GM12801 (cell line): ENCODE results near the gene MAP7.

Source experiments
- TF ChIP-seq, protein P1 (sequence below): IDR thresholded peaks from one replicate; pipeline ENCODE4 v1.5.1; 2011; ENCODE audit warnings: control low read depth; ENCODE audit not compliant: insufficient read length; ENCODE audit errors: extremely low read depth

The MAP7 gene

DNA sequence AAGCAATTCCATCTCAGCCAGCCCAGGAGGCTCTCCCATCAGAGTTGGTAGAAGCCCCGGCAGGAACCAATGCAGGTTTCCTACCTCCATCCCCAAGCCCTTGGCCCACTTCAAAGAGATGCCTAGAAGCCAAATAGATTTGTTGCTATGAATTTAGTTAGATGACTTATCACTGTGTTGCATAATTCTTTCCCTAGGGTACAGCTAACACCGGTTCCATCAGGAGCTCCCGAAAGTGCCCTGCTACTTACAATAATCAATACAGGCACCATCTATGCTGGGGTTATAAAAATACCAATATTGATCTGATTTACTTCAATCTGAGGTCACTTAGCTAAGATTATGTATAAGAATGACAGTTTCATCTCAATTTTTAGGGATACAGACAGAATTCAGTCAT lies 113.0 kb downstream of the MAP7 start:
- TF ChIP-seq, protein P1, sequence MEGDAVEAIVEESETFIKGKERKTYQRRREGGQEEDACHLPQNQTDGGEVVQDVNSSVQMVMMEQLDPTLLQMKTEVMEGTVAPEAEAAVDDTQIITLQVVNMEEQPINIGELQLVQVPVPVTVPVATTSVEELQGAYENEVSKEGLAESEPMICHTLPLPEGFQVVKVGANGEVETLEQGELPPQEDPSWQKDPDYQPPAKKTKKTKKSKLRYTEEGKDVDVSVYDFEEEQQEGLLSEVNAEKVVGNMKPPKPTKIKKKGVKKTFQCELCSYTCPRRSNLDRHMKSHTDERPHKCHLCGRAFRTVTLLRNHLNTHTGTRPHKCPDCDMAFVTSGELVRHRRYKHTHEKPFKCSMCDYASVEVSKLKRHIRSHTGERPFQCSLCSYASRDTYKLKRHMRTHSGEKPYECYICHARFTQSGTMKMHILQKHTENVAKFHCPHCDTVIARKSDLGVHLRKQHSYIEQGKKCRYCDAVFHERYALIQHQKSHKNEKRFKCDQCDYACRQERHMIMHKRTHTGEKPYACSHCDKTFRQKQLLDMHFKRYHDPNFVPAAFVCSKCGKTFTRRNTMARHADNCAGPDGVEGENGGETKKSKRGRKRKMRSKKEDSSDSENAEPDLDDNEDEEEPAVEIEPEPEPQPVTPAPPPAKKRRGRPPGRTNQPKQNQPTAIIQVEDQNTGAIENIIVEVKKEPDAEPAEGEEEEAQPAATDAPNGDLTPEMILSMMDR: no peak

DNA sequence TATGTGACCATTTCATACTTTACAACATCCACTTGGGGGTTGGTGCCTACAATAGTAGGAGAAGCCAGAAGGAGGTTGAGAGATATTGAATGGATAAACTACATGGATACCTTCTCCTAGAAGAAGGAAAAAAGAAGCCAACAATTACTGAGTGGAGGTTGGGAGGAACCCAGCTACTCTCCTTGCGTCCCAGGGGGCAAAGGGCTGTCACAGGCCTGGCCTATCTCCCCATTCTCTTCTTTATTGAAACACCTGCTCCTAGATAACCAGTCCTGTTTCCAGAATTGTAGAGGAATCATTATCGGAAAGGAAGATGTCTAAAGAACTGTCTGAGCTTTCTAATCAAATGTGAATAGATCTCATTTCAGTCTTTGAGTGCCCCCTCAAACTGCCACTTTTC lies 115.1 kb downstream of the MAP7 start:
- TF ChIP-seq, protein P1: no peak

DNA sequence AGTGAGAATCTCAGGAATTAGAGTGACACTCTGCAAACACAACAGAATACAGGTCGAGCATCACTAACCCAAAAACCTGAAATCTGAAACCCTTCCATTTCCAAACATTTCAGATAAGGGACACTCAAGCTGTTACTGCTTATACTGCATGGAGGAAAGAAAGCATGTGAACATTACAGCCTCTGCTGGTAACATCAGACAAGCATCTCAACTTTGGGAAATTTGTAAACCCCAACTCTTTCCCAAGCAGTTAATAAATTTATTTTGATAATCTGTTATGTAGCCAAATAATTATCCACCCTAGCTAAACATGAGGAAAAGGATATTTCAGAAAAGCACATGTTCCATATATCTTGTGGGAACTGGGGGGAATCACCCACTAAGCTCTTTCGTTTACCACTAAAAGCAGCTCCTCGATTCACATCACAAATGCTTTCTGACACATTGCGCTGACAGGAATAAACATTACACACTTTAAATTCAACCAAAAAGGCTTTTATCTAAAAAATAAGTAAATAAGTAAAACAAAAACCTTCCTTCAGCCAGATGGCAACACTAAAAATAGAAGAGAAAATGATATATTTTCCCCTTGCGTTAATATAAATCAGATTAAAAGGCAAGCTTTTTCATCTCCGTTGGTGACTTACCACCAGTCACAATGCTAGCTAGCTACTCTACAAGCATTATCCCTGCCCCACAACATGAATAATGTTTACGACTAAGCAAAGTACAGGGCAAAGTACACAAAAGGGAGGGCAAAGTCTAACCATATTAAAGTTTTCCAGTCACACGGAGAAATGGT lies 120.8 kb downstream of the MAP7 start:
- TF ChIP-seq, protein P1: no peak

DNA sequence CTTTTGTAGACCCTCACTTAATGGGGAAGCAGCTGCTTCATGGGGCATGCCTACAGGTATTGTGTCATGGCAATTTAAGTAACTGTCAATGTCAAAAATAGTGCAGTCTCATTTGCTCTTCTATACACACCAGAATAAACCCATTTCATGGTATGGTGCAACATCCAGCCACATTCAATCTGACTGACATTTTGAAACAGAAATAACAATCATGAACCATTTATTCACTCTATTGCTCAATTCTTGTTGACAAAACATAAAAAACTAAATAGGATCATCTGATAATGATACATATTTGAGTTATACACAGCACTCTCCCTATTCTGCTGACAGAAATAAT lies 122.9 kb downstream of the MAP7 start:
- TF ChIP-seq, protein P1: no peak

DNA sequence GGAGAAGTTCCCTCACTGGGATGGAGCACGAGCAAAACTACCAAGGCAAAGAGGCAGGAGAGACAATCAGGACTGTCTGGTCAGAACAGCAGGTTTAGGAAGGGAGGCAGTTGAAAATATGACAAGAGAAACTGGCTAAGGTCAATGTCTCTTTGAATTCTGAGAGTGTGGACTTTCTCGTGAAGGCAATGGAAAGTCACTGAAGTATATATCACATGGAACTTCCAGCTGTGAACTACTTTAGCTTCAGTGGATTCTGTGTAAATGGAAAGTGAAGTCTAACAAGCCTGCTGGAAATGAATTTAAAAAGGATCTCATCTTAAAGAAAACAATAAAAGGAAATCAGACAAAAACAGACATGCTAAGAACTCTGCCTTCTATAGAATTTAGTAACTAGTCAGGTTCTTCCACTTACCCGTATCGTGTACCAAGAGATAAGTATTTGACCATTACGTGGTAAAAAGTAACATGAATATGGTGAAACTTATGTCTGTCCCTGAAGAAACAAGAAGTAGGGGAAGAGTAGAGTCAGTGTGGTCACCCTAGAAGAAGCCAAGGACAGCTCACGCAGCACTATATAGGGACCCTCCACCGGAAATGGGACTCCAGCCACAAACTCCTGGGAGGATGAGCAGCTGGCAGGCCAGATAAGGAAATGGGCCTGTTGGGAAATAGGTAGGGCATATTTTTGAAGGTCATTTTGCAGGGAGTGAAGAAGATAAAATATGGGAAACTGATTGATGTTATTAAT lies 123.4 kb downstream of the MAP7 start:
- TF ChIP-seq, protein P1: no peak

DNA sequence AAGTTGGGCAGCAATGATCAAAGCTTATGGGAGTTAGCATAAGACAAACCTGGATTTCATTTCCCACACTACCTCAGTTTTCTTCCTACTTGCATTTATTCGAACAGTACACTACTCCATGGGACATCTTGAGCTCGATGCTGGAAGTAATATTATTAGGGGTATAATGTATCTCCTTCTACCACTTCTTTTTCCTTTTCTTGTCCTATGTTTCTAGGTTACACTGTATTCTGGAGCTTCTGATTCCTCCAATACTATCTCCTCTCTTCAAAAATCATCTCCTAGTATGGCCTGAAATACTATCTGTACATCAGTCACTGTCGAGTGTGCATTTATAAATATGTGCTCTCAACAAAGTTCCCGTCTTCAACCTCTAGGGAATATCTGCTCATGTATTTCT lies 124.4 kb downstream of the MAP7 start:
- TF ChIP-seq, protein P1: no peak

DNA sequence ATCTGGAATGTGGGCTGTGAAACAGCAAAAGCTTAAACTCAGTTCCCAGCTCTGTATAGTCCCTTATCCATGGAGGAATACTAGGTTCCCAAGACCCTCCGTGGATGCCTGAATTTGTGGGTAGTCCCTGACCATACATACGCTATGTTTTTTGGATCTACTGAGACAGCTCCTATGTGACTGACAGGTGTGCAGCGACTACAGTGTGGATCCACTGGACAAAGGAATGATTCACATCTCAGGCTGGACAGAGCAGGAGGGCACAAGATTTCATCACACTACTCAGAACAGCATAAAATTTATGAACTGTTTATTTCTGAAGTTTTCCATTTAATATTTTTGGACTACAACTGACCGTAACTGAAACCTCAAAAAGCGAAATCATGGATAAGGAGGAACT lies 125.3 kb downstream of the MAP7 start:
- TF ChIP-seq, protein P1: no peak
